DND-41 (cell line): ENCODE data around the gene NFATC2.

Experiments
- ATAC-seq: fragments of 200-7000 bp; cut with Tn5 transposase; 3 replicates; pipeline ENCODE4 v1.9.1; 2021; ENCODE audit warnings: low read depth; ENCODE audit not compliant: insufficient read depth
- DNase-seq: peaks from one replicate; pipeline ENCODE4 v3.0.0-alpha.2; 2020
- H2AFZ ChIP-seq: 2 replicates; pipeline ENCODE4 v1.6.0; 2012; ENCODE audit warnings: low read depth, low read length
- H3K27ac ChIP-seq: 2 replicates; pipeline ENCODE4 v1.5.1; 2012; ENCODE audit warnings: low read length, inconsistent platforms
- H3K27me3 ChIP-seq: fragments of 200-600 bp; sonication (generic); 2 replicates; pipeline ENCODE4 v1.6.0; 2012; ENCODE audit warnings: low read length, mild to moderate bottlenecking, inconsistent platforms; ENCODE audit not compliant: insufficient read depth, poor library complexity
- H3K36me3 ChIP-seq: 2 replicates; pipeline ENCODE4 v1.5.1; 2012; ENCODE audit warnings: low read length, inconsistent platforms; ENCODE audit not compliant: insufficient read depth
- H3K4me1 ChIP-seq: 2 replicates; pipeline ENCODE4 v1.5.1; 2012; ENCODE audit warnings: mild to moderate bottlenecking, low read length; ENCODE audit not compliant: insufficient read depth
- H3K4me2 ChIP-seq: 2 replicates; pipeline ENCODE4 v1.6.0; 2012; ENCODE audit warnings: mild to moderate bottlenecking, moderate library complexity, low read length, inconsistent platforms; ENCODE audit not compliant: insufficient read depth
- H3K4me3 ChIP-seq, 2 experiments: fragments of 200-600 bp in 1 of 2; shearing (Covaris generic) in 1 of 2; 2 replicates each; pipeline ENCODE4 v1.5.1; 2012 to 2016; ENCODE audit warnings: inconsistent platforms in 2 of 2, low read length in 2 of 2, mild to moderate bottlenecking in 2 of 2, low read depth in 1 of 2, moderate library complexity in 1 of 2
- H3K79me2 ChIP-seq: 2 replicates; pipeline ENCODE4 v1.6.0; 2012; ENCODE audit warnings: low read length, inconsistent platforms; ENCODE audit not compliant: insufficient read depth
- H3K9ac ChIP-seq: 2 replicates; pipeline ENCODE4 v1.6.0; 2012; ENCODE audit warnings: low read depth, mild to moderate bottlenecking, inconsistent platforms, low read length, moderate library complexity
- H3K9me3 ChIP-seq: 2 replicates; pipeline ENCODE4 v1.5.1; 2012; ENCODE audit warnings: low read length, moderate library complexity, mild to moderate bottlenecking, inconsistent platforms; ENCODE audit not compliant: insufficient read depth, severe bottlenecking
- H4K20me1 ChIP-seq: 2 replicates; pipeline ENCODE4 v1.6.0; 2012; ENCODE audit warnings: low read length; ENCODE audit not compliant: insufficient read depth
- CTCF ChIP-seq: IDR thresholded peaks from 2 replicates; pipeline ENCODE4 v1.5.1; 2012; ENCODE audit warnings: borderline replicate concordance, low read length, moderate library complexity, mild to moderate bottlenecking; ENCODE audit not compliant: poor library complexity, severe bottlenecking; ENCODE audit errors: extremely low read depth
- EZH2 ChIP-seq: IDR thresholded peaks from 3 replicates; pipeline ENCODE4 v1.6.1; 2012; ENCODE audit warnings: borderline replicate concordance, low read depth, mild to moderate bottlenecking, moderate library complexity, low read length, inconsistent platforms; ENCODE audit not compliant: severe bottlenecking

NFATC2 gene

DNA sequence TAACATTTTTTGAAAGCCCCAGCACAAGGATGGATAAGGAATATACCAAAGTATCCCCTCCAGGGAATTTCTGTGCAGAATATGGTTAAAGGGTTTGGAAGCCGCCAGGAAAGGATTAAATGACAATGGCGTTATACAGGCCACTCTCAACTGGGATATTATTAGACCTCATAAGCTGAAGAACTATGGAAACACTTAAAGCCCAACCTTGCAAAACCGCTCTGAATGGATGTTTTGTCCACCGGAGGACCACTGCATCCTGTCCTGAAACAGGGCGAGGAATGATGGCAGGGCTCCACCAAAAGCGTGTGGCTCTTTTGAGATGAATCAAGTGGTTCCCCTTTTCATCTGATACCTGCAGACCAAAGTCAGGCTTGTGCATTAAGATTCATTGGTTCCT, 32.4 kb downstream of the NFATC2 start:
- Histone ChIP-seq H3K9ac (no peak overlapping the region), H3K9me3 (no peaks in the 10 kb centered on the region), H3K4me3 (no peak overlapping the region), H3K27me3 (peaks cover 12% of the 10 kb centered on the region), H3K4me2 (no peak overlapping the region), H2AFZ (no peak overlapping the region), H3K27ac (no peak overlapping the region), H3K36me3 (no peaks in the 10 kb centered on the region), H3K79me2 (no peaks in the 10 kb centered on the region), H3K4me1 (no peaks in the 10 kb centered on the region), H4K20me1 (0 out of 2 replicates have a peak, but pooled peaks cover 3% of the 10 kb centered on the region)
- TF ChIP-seq EZH2 (no peak), CTCF (no peak)
- DNase-seq = no peak
- no peak for ATAC-seq

GRCh38 chr20:51509208-51509607, 33.3 kb downstream of the NFATC2 start:
- no peaks in the 10 kb centered on the region for H3K9me3 ChIP-seq
- no peak for DNase-seq
- TF ChIP-seq CTCF (no peak), EZH2 (no peak)
- H2AFZ ChIP-seq = no peak overlapping the region
- no peaks in the 10 kb centered on the region for H3K36me3 ChIP-seq
- no peak overlapping the region for H3K9ac ChIP-seq
- no peak overlapping the region for H3K4me2 ChIP-seq
- H3K79me2 ChIP-seq = no peaks in the 10 kb centered on the region
- no peak overlapping the region for H3K27ac ChIP-seq
- H3K4me3 ChIP-seq = no peak overlapping the region
- ATAC-seq = no peak
- no peaks in the 10 kb centered on the region for H3K4me1 ChIP-seq
- 0 out of 2 replicates have a peak, but pooled peaks cover 3% of the 10 kb centered on the region for H4K20me1 ChIP-seq
- H3K27me3 ChIP-seq = peaks cover 12% of the 10 kb centered on the region

- Histone ChIP-seq H3K4me3 (no peak overlapping the region), H3K4me1 (no peaks in the 10 kb centered on the region), H3K4me2 (no peak overlapping the region), H3K27me3 (peaks cover 12% of the 10 kb centered on the region), H2AFZ (no peak overlapping the region), H3K9ac (no peak overlapping the region), H4K20me1 (0 out of 2 replicates have a peak, but pooled peaks cover 3% of the 10 kb centered on the region), H3K27ac (no peak overlapping the region), H3K79me2 (no peaks in the 10 kb centered on the region), H3K9me3 (no peaks in the 10 kb centered on the region), H3K36me3 (no peaks in the 10 kb centered on the region)
- DNase-seq = no peak
- TF ChIP-seq CTCF = no peak
- no peak for TF ChIP-seq EZH2
- ATAC-seq = no peak
Measured at GRCh38 chr20:51508780-51509179, 33.7 kb downstream of the NFATC2 start.

- H3K27ac ChIP-seq = no peak overlapping the region
Measured at GRCh38 chr20:51508158-51508557, 34.4 kb downstream of the NFATC2 start.

More at GRCh38 chr20:51508158-51508557, 34.4 kb downstream of the NFATC2 start:
- no peak overlapping the region for H3K4me3 ChIP-seq
- no peaks in the 10 kb centered on the region for H3K36me3 ChIP-seq
- no peak overlapping the region for H3K9ac ChIP-seq
- no peak overlapping the region for H3K4me2 ChIP-seq
- no peaks in the 10 kb centered on the region for H3K79me2 ChIP-seq
- no peak overlapping the region for H2AFZ ChIP-seq
- H3K9me3 ChIP-seq = no peaks in the 10 kb centered on the region
- TF ChIP-seq CTCF (no peak), EZH2 (no peak)
- ATAC-seq (no peak), DNase-seq (no peak)
- H4K20me1 ChIP-seq = 0 out of 2 replicates have a peak, but pooled peaks cover 3% of the 10 kb centered on the region
- H3K27me3 ChIP-seq = peaks cover 12% of the 10 kb centered on the region
- H3K4me1 ChIP-seq = no peaks in the 10 kb centered on the region
